ENCODE measurements around the gene PAK4. TPM values are rescaled to one million over a fixed set of nuclear protein-coding genes. Genes with fewer than 3 reads are reported as not detected.

Gene PAK4
- total RNA-seq, 1 experiment from 2014 or later, result 90.1 TPM

DNA sequence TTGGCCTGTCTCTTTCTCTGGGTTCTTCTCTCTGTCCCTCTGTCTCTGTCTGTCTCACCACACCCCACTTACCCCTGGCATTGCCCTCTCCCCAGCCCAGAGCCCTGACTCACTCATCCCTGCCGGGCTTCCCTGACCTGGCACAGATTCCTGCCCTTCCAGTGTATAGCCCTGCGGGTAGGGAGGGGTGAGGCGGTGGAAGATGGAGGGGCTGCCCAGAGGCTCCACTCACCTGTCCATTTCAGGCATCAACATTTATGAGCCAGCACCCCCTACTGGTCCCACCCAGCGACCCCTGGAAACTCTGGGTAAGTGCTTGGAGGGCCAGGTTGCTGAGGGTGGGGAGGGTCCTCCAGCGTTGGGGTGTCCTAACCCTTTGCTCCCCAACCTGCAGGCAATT is 72.2 kb downstream of the PAK4 start (continued):
- TF ChIP-seq, protein P1, sequence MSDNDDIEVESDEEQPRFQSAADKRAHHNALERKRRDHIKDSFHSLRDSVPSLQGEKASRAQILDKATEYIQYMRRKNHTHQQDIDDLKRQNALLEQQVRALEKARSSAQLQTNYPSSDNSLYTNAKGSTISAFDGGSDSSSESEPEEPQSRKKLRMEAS (IDR thresholded peaks at IDR 0.05), result no peak
- TF ChIP-seq EGR1 (IDR thresholded peaks at IDR 0.05; ENCODE audit: low read depth) (no peak), RAD21 (IDR thresholded peaks at IDR 0.05; ENCODE audit: low read depth) (peak; percentile 49), SIN3A (IDR thresholded peaks at IDR 0.05; ENCODE audit: low read depth) (no peak), ZNF274 (IDR thresholded peaks at IDR 0.05; ENCODE audit: low read depth, low read length) (no peak), YY1 (IDR thresholded peaks at IDR 0.05; ENCODE audit: extremely low read depth, insufficient replicate concordance, low read depth, low read length) (no peak), POLR2AphosphoS5 (IDR thresholded peaks at IDR 0.05; ENCODE audit: low read depth, low read length) (no peak)
- TF ChIP-seq, protein P2, sequence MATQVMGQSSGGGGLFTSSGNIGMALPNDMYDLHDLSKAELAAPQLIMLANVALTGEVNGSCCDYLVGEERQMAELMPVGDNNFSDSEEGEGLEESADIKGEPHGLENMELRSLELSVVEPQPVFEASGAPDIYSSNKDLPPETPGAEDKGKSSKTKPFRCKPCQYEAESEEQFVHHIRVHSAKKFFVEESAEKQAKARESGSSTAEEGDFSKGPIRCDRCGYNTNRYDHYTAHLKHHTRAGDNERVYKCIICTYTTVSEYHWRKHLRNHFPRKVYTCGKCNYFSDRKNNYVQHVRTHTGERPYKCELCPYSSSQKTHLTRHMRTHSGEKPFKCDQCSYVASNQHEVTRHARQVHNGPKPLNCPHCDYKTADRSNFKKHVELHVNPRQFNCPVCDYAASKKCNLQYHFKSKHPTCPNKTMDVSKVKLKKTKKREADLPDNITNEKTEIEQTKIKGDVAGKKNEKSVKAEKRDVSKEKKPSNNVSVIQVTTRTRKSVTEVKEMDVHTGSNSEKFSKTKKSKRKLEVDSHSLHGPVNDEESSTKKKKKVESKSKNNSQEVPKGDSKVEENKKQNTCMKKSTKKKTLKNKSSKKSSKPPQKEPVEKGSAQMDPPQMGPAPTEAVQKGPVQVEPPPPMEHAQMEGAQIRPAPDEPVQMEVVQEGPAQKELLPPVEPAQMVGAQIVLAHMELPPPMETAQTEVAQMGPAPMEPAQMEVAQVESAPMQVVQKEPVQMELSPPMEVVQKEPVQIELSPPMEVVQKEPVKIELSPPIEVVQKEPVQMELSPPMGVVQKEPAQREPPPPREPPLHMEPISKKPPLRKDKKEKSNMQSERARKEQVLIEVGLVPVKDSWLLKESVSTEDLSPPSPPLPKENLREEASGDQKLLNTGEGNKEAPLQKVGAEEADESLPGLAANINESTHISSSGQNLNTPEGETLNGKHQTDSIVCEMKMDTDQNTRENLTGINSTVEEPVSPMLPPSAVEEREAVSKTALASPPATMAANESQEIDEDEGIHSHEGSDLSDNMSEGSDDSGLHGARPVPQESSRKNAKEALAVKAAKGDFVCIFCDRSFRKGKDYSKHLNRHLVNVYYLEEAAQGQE (IDR thresholded peaks at IDR 0.05; ENCODE audit: low read depth), result no peak

DNA sequence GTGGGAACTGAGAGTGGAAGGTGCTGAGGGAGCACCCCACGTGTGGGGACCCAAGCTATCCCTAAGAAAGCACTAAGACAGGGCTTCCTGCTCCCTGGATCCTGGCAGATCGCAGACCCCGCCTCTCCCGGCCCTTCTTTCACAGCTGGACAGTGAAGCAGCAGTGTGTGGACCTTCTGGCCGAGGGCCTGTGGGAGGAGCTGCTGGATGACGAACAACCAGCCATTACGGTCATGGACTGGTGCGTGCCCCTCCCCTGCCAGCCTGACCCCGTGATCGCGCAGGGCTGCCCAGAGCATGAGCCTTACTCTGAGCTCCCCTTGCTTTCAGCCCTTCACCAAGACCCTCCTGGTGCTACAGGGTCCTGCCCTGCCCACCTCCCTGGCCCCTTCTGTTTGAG is 73.4 kb downstream of the PAK4 start:
- H3K27me3 ChIP-seq (ENCODE audit: insufficient read depth, low read length), result no peaks in the 10 kb centered on the region
- no peaks in the 10 kb centered on the region for H3K36me3 ChIP-seq (ENCODE audit: control insufficient read depth in 1 of 2, insufficient read depth in 2 of 2, low read length in 2 of 2)
- DNase-seq (ENCODE audit: low read depth, low spot score) (no peak), ATAC-seq (no peak)
- ChIA-PET POLR2A (no interaction called here), RAD21 (ENCODE audit: low non-redundant PET in 1 of 2, low total read pairs in 2 of 2, uncharacterized antibody in 2 of 2, unreplicated experiment in 2 of 2) (no interaction called here), CTCF (interaction anchor here (0.6 to 1.4 kb wide), 2 partner anchors 269 to 1298 kb away, joined by 3 read pairs; partner anchors contain the start of genes MRPS12 and SARS2)
- H2AFZ ChIP-seq (ENCODE audit: low read depth, low read length, poor library complexity, severe bottlenecking), result no peak overlapping the region
- H4K20me1 ChIP-seq (ENCODE audit: insufficient read depth), result no peaks in the 10 kb centered on the region
- no peaks in the 10 kb centered on the region for H3K9me3 ChIP-seq (ENCODE audit: control insufficient read depth in 1 of 2, insufficient read depth in 1 of 2, low read depth in 1 of 2, low read length in 2 of 2)
- intact Hi-C loops (cut with micrococcal nuclease), result no loop called here
- H3K4me2 ChIP-seq (ENCODE audit: low read length), result no peak overlapping the region
- H3K9ac ChIP-seq (ENCODE audit: low read length), result no peak overlapping the region
- peaks cover 7 to 29% of the 10 kb centered on the region in 2 experiments; a peak in 3 of 4 replicates for H3K4me1 ChIP-seq (ENCODE audit: control insufficient read depth in 1 of 2, insufficient read depth in 2 of 2, low read length in 2 of 2)
- no peak overlapping the region for H3K27ac ChIP-seq (ENCODE audit: low read depth, low read length)
- H3K79me2 ChIP-seq (ENCODE audit: insufficient read depth, low read length), result no peaks in the 10 kb centered on the region
- TF ChIP-seq ZNF274 (IDR thresholded peaks at IDR 0.05; ENCODE audit: low read depth, low read length) (no peak), YY1 (IDR thresholded peaks at IDR 0.05; ENCODE audit: extremely low read depth, insufficient replicate concordance, low read depth, low read length) (no peak), CEBPB (IDR thresholded peaks at IDR 0.05; ENCODE audit: low read depth) (no peak), POLR2A (IDR thresholded peaks at IDR 0.05; ENCODE audit: borderline replicate concordance, extremely low read depth, insufficient read depth, insufficient read length) (no peak), EZH2 (IDR thresholded peaks at IDR 0.05) (no peak), CBX3 (IDR thresholded peaks at IDR 0.05; ENCODE audit: low read depth) (no peak), TCF7L2 (IDR thresholded peaks at IDR 0.05; ENCODE audit: borderline replicate concordance, extremely low read depth, insufficient read depth, insufficient read length) (no peak)
- TF ChIP-seq, protein P3, sequence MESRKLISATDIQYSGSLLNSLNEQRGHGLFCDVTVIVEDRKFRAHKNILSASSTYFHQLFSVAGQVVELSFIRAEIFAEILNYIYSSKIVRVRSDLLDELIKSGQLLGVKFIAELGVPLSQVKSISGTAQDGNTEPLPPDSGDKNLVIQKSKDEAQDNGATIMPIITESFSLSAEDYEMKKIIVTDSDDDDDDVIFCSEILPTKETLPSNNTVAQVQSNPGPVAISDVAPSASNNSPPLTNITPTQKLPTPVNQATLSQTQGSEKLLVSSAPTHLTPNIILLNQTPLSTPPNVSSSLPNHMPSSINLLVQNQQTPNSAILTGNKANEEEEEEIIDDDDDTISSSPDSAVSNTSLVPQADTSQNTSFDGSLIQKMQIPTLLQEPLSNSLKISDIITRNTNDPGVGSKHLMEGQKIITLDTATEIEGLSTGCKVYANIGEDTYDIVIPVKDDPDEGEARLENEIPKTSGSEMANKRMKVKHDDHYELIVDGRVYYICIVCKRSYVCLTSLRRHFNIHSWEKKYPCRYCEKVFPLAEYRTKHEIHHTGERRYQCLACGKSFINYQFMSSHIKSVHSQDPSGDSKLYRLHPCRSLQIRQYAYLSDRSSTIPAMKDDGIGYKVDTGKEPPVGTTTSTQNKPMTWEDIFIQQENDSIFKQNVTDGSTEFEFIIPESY (IDR thresholded peaks at IDR 0.05; ENCODE audit: extremely low read depth, insufficient replicate concordance, low read length), result no peak
- TF ChIP-seq, protein P4, sequence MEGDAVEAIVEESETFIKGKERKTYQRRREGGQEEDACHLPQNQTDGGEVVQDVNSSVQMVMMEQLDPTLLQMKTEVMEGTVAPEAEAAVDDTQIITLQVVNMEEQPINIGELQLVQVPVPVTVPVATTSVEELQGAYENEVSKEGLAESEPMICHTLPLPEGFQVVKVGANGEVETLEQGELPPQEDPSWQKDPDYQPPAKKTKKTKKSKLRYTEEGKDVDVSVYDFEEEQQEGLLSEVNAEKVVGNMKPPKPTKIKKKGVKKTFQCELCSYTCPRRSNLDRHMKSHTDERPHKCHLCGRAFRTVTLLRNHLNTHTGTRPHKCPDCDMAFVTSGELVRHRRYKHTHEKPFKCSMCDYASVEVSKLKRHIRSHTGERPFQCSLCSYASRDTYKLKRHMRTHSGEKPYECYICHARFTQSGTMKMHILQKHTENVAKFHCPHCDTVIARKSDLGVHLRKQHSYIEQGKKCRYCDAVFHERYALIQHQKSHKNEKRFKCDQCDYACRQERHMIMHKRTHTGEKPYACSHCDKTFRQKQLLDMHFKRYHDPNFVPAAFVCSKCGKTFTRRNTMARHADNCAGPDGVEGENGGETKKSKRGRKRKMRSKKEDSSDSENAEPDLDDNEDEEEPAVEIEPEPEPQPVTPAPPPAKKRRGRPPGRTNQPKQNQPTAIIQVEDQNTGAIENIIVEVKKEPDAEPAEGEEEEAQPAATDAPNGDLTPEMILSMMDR (IDR thresholded peaks at IDR 0.05 in 2 of 3, conservative IDR thresholded peaks at IDR 0.05 in 1 of 3; ENCODE audit: borderline replicate concordance in 1 of 3, insufficient read depth in 1 of 3, low read depth in 2 of 3, low read length in 2 of 3), result no peak
- TF ChIP-seq, protein P5, sequence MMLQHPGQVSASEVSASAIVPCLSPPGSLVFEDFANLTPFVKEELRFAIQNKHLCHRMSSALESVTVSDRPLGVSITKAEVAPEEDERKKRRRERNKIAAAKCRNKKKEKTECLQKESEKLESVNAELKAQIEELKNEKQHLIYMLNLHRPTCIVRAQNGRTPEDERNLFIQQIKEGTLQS (IDR thresholded peaks at IDR 0.05), result no peak
- TF ChIP-seq, protein P1 (IDR thresholded peaks at IDR 0.05), result no peak
- H3K9me2 ChIP-seq (ENCODE audit: insufficient read depth), result no peaks in the 10 kb centered on the region
- BruUV-seq (replicated peaks), result no TSS peak
- H3K4me3 ChIP-seq (replicated peaks in 1 of 2; ENCODE audit: low read depth in 1 of 2, low read length in 2 of 2), result no peak overlapping the region
